SK-N-SH treated with all-trans-retinoic acid at 6 μM for 48 hours (cell line): ENCODE results near the gene CEND1.

Experiments
- ATAC-seq: fragments of 200-7000 bp; cut with Tn5 transposase; 3 replicates; pipeline ENCODE4 v1.9.1; 2020; ENCODE audit warnings: mild to moderate bottlenecking, moderate library complexity
- ARNTL ChIP-seq: fragments of 450-650 bp; formaldehyde crosslinking; IDR thresholded peaks from 2 replicates; pipeline ENCODE4 v1.5.0; 2020; ENCODE audit warnings: low read depth, mild to moderate bottlenecking, moderate library complexity, borderline replicate concordance
- BACH2 ChIP-seq: fragments of 250-450 bp; sonication (Bioruptor Pico); IDR thresholded peaks from 2 replicates; pipeline ENCODE4 v1.9.0; 2021; ENCODE audit warnings: mild to moderate bottlenecking, borderline replicate concordance
- CREB5 ChIP-seq: fragments of 250-450 bp; sonication (Bioruptor Pico); IDR thresholded peaks from 2 replicates; pipeline ENCODE4 v1.5.1; 2020; ENCODE audit warnings: low read depth, mild to moderate bottlenecking, moderate library complexity
- CSDC2 ChIP-seq: fragments of 250-450 bp; sonication (Bioruptor Pico); IDR thresholded peaks from 2 replicates; pipeline ENCODE4 v1.5.0; 2020; ENCODE audit warnings: mild to moderate bottlenecking, moderate library complexity
- CSRNP3 ChIP-seq: fragments of 250-450 bp; sonication (Bioruptor Pico); IDR thresholded peaks from 2 replicates; pipeline ENCODE4 v1.5.1; 2021; ENCODE audit warnings: mild to moderate bottlenecking, moderate library complexity
- ESRRG ChIP-seq: fragments of 250-450 bp; sonication (Bioruptor Pico); IDR thresholded peaks from 2 replicates; pipeline ENCODE4 v1.6.1; 2021; ENCODE audit warnings: mild to moderate bottlenecking
- GLIS3 ChIP-seq: fragments of 250-450 bp; sonication (Bioruptor Pico); IDR thresholded peaks from 2 replicates; pipeline ENCODE4 v1.5.0; 2020; ENCODE audit warnings: mild to moderate bottlenecking, moderate library complexity
- ISL1 ChIP-seq: fragments of 250-450 bp; sonication (Bioruptor Pico); IDR thresholded peaks from 2 replicates; pipeline ENCODE4 v2.1.2; 2022; ENCODE audit warnings: mild to moderate bottlenecking, moderate library complexity
- OSR1 ChIP-seq: fragments of 250-450 bp; sonication (Bioruptor Pico); IDR thresholded peaks from 2 replicates; pipeline ENCODE4 v1.8.0; 2022; ENCODE audit warnings: moderate library complexity, mild to moderate bottlenecking, inconsistent platforms
- PATZ1 ChIP-seq: fragments of 250-450 bp; sonication (Bioruptor Pico); IDR thresholded peaks from 2 replicates; pipeline ENCODE4 v1.8.0; 2020; ENCODE audit warnings: mild to moderate bottlenecking, moderate library complexity, borderline replicate concordance
- POU6F1 ChIP-seq: fragments of 250-450 bp; sonication (Bioruptor Pico); IDR thresholded peaks from 2 replicates; pipeline ENCODE4 v1.8.0; 2021; ENCODE audit warnings: low read depth, mild to moderate bottlenecking, moderate library complexity, borderline replicate concordance
- PPARA ChIP-seq: fragments of 250-450 bp; sonication (Bioruptor Pico); IDR thresholded peaks from 2 replicates; pipeline ENCODE4 v1.5.0; 2020; ENCODE audit warnings: mild to moderate bottlenecking, borderline replicate concordance
- RARB ChIP-seq: fragments of 250-450 bp; sonication (Bioruptor Pico); IDR thresholded peaks from 2 replicates; pipeline ENCODE4 v1.8.0; 2021; ENCODE audit warnings: mild to moderate bottlenecking, moderate library complexity
- SNAI2 ChIP-seq: fragments of 250-450 bp; sonication (Bioruptor Pico); IDR thresholded peaks from 2 replicates; pipeline ENCODE4 v1.5.0; 2020; ENCODE audit warnings: mild to moderate bottlenecking, moderate library complexity
- TCF4 ChIP-seq: fragments of 250-450 bp; sonication (Bioruptor Pico); IDR thresholded peaks from 2 replicates; pipeline ENCODE4 v1.8.0; 2021; ENCODE audit warnings: mild to moderate bottlenecking, moderate library complexity, borderline replicate concordance
- TOX ChIP-seq: fragments of 250-450 bp; sonication (Bioruptor Pico); IDR thresholded peaks from 2 replicates; pipeline ENCODE4 v1.8.0; 2021; ENCODE audit warnings: mild to moderate bottlenecking, moderate library complexity, borderline replicate concordance
- TSHZ2 ChIP-seq: fragments of 250-450 bp; sonication (Bioruptor Pico); IDR thresholded peaks from 2 replicates; pipeline ENCODE4 v1.5.0; 2020; ENCODE audit warnings: mild to moderate bottlenecking, moderate library complexity
- ZC3H10 ChIP-seq: fragments of 250-450 bp; sonication (Bioruptor Pico); IDR thresholded peaks from 2 replicates; pipeline ENCODE4 v1.5.1; 2021; ENCODE audit warnings: mild to moderate bottlenecking, moderate library complexity
- ZFP3 ChIP-seq: fragments of 250-450 bp; sonication (Bioruptor Pico); IDR thresholded peaks from 2 replicates; pipeline ENCODE4 v1.5.0; 2020; ENCODE audit warnings: mild to moderate bottlenecking, moderate library complexity
- ZFP30 ChIP-seq: fragments of 450-650 bp; formaldehyde crosslinking; IDR thresholded peaks from 2 replicates; pipeline ENCODE4 v1.5.0; 2022; ENCODE audit warnings: mild to moderate bottlenecking, moderate library complexity
- ZNF565 ChIP-seq: fragments of 450-650 bp; formaldehyde crosslinking; conservative IDR thresholded peaks from 2 replicates; pipeline ENCODE4 v1.5.0; 2020; ENCODE audit warnings: low read depth, mild to moderate bottlenecking, moderate library complexity
- ZNF70 ChIP-seq: fragments of 450-650 bp; formaldehyde crosslinking; IDR thresholded peaks from 2 replicates; pipeline ENCODE4 v1.5.0; 2020; ENCODE audit warnings: mild to moderate bottlenecking, moderate library complexity
- ZNF8 ChIP-seq: fragments of 450-650 bp; formaldehyde crosslinking; IDR thresholded peaks from 2 replicates; pipeline ENCODE4 v1.5.0; 2020; ENCODE audit warnings: mild to moderate bottlenecking, moderate library complexity

The CEND1 gene

GRCh38 chr11:802018-802617 is 12.2 kb upstream of the CEND1 start:
- TF ChIP-seq ZFP3 (CRISPR knock-in tag) (no peak), ZNF70 (no peak), TOX (CRISPR knock-in tag) (no peak), ZC3H10 (no peak), CSRNP3 (CRISPR knock-in tag) (no peak), RARB (CRISPR knock-in tag) (no peak), OSR1 (CRISPR knock-in tag) (no peak), POU6F1 (CRISPR knock-in tag) (no peak), ZNF565 (CRISPR knock-in tag) (no peak), PATZ1 (CRISPR knock-in tag) (no peak), ZFP30 (CRISPR knock-in tag) (no peak)
- ATAC-seq = no peak

- no peak for ATAC-seq
- TF ChIP-seq ISL1 (CRISPR knock-in tag) (no peak), BACH2 (CRISPR knock-in tag) (no peak), PPARA (CRISPR knock-in tag) (no peak), GLIS3 (CRISPR knock-in tag) (no peak), TOX (CRISPR knock-in tag) (no peak), TCF4 (CRISPR knock-in tag) (no peak)
These were observed 11.3 kb upstream of the CEND1 start for GRCh38 chr11:801097-801780.

GRCh38 chr11:800473-800872 is 10.6 kb upstream of the CEND1 start:
- ATAC-seq = no peak
- no peak for TF ChIP-seq ARNTL (CRISPR knock-in tag)
- no peak for TF ChIP-seq PPARA (CRISPR knock-in tag)
- TF ChIP-seq POU6F1 (CRISPR knock-in tag) = no peak
- TF ChIP-seq CREB5 = no peak
- no peak for TF ChIP-seq BACH2 (CRISPR knock-in tag)
- no peak for TF ChIP-seq SNAI2 (CRISPR knock-in tag)
- no peak for TF ChIP-seq ZNF565 (CRISPR knock-in tag)
- no peak for TF ChIP-seq TOX (CRISPR knock-in tag)
- no peak for TF ChIP-seq ZFP3 (CRISPR knock-in tag)
- no peak for TF ChIP-seq ESRRG (CRISPR knock-in tag)
- TF ChIP-seq GLIS3 (CRISPR knock-in tag) = no peak
- TF ChIP-seq CSRNP3 (CRISPR knock-in tag) = no peak
- no peak for TF ChIP-seq OSR1 (CRISPR knock-in tag)
- TF ChIP-seq TSHZ2 = no peak
- TF ChIP-seq ISL1 (CRISPR knock-in tag) = no peak
- no peak for TF ChIP-seq ZC3H10
- no peak for TF ChIP-seq CSDC2
- no peak for TF ChIP-seq ZNF70
- TF ChIP-seq TCF4 (CRISPR knock-in tag) = no peak
- no peak for TF ChIP-seq ZNF8 (CRISPR knock-in tag)
